Ovary (tissue), 9 donors: Measurements from ENCODE around the gene TMEM272. TPM values are rescaled to one million over a fixed set of nuclear protein-coding genes. Genes with fewer than 3 reads are reported as not detected.

ENCODE experiments used
- DNase-seq, 5 donors: peaks; one replicate each; pipeline ENCODE4 v3.0.0-alpha.2; 2019 to 2020
- H3K27ac ChIP-seq, 2 donors: fragments of 200-600 bp; one replicate each; pipeline versions ENCODE4 v1.5.1 to v1.8.0; 2019 to 2022
- H3K27me3 ChIP-seq: fragments of 200-600 bp; one replicate; pipeline ENCODE4 v1.8.0; 2022
- H3K36me3 ChIP-seq: fragments of 200-600 bp; sonication (generic); one replicate; pipeline ENCODE4 v1.5.1; 2019
- H3K4me1 ChIP-seq: one replicate; pipeline ENCODE4 v1.8.1; 2013; ENCODE audit warnings: mild to moderate bottlenecking, moderate library complexity; ENCODE audit not compliant: insufficient read depth
- H3K4me3 ChIP-seq: fragments of 200-600 bp; sonication (generic); one replicate; pipeline ENCODE4 v1.5.1; 2017
- H3K9me3 ChIP-seq, 2 donors: fragments of 200-600 bp in 1 of 2; sonication (generic) in 1 of 2; one replicate each; pipeline versions ENCODE4 v1.5.1 to v1.8.1; 2013 to 2019; ENCODE audit warnings: mild to moderate bottlenecking in 1 of 2, moderate library complexity in 1 of 2
- EP300 ChIP-seq: sonication (generic); formaldehyde crosslinking; IDR thresholded peaks from one replicate; pipeline ENCODE4 v1.6.1; 2017; ENCODE audit warnings: antibody characterized with exemption
- POLR2A ChIP-seq: fragments of 450-650 bp; IDR thresholded peaks from one replicate; pipeline ENCODE4 v1.6.1; 2017; ENCODE audit warnings: antibody characterized with exemption, mild to moderate bottlenecking, moderate library complexity
- WGBS, 3 donors: extraction: QIAGEN DNeasy Blood & Tissue Kit in 1 of 3; methylation state at CpG; one replicate each; pipeline versions ENCODE4 v1.1.5 to v1.1.7; 2013 to 2017; 5-methylcytosine and 5-hydroxymethylcytosine counted together
- intact Hi-C, 4 donors: fragments of 100-400 bp; cut with DNase I; formaldehyde crosslinking; loops; one replicate each; pipeline versions ENCODE4 v1.11.0 to v1.15.1; 2022 to 2023
- polyA plus RNA-seq, 2 donors: library from polyadenylated mRNA; stranded (reverse); fragments of 200-250 nt in 1 of 2; fragments of 350-450 nt in 1 of 2; fragmentation: Illumina TruSeq in 1 of 2; extraction: RNeasy Lipid Tissue Mini Kit (QIAGEN cat#74804) in 1 of 2; gene quantifications; one replicate each; pipeline ENCODE4 v1.2.3, GENCODE V29; 2013 to 2014
- total RNA-seq, 7 donors: library from RNA; depleted of rRNA in 2 of 7; stranded (reverse); fragments of >200 nt in 2 of 7; fragmentation: NEBNext Ultra II Directional in 3 of 7; extraction: Animal tissue kit (Norgen Biotek cat#: 25700) in 3 of 7; gene quantifications; one replicate each; pipeline versions ENCODE4 v1.1.0 to v1.2.4, GENCODE V29; 2016 to 2023
- TF ChIP-seq, protein P1 (sequence below), 3 donors: fragments of 450-650 bp in 2 of 3; fragments of 200-600 bp in 1 of 3; IDR thresholded peaks; one replicate each; pipeline versions ENCODE4 v1.5.1 to v1.8.0; 2016 to 2022; ENCODE audit warnings: antibody characterized with exemption in 3 of 3, mild to moderate bottlenecking in 1 of 3
- donor health status: DM: no; HTN: no; CAD: no; lungs with moderate emphysema.
- donor health status: DM: no; HTN: no; CAD: no.
- donor health status: Bipolar disorder and iron deficiency.
- donor health status: DM: yes; HTN: yes; CAD: no.
- donor health status: DM: no; HTN: no; CAD: no.
- donor health status: DM: yes; HTN: yes; CAD: no.

TMEM272 gene
- total and polyA plus RNA-seq, 9 donors: 0.05 to 0.28 (median 0.11) TPM; not detected in 2

DNA sequence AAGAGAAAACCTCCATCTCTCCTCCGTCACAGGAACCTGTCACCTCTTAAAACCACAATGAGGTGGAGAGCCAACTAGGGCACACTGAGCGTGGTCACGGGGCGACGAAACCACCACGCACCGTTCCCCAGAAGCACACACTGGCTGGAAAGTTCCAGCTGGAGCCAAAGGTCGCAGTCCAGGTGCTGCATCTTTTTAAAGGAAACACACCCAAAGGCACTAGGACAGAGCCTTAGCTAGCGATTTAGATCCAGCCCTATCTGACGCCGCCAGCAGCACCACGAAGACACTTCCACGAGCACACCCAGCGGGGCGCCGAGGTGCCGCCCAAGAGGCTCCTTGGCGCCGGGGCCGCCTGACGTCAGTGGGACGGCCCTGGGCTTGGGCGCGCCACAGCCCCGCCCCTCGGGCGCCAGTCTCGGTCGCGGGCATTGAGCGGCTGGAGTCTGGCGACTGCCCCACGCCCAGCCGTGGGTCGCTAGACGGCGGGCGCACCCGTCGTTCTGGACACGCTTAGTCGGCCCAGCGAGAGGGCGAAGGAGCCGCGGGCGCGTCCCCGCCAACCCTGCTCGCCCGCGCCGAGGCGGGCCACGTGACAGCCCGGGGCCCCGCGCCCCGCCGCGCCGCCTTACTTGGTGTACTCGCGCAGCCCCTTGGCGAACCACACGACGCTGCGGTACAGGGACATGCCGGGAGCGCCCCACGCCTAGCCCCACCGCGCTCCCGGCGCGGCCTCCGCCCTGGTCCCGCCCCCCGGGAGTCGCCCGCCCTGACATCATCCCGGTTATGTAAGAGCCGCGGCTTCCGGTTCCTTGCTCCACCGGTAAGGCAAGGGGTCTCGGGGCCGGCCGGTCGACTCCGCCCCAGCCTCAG lies 41.3 kb downstream of the TMEM272 start, which contains the start of gene DHRS12:
DHRS12 (minus strand) TSS at position 742 of the 873 bp plus-strand sequence. CDS start 4,504 bp downstream, outside the sequence.
- Histone ChIP-seq H3K27me3 (no peaks in the 10 kb centered on the region), H3K4me1 (peaks cover 22% of the 10 kb centered on the region), H3K36me3 (no peaks in the 10 kb centered on the region), H3K4me3 (peak within 1 kb of the TSS; percentile 68), H3K27ac (peak within 1 kb of the TSS; percentile 100), H3K9me3 (no peaks in the 10 kb centered on the region)
- 0 to 1% (median 1%) methylated on average over 27 to 91 of the region's 91 CpGs for WGBS, 3 donors
- intact Hi-C loops: loop anchor here in 3 of 4 donors (1.0 to 10.0 kb wide), 5 partner anchors 69 to 351 kb away; partner anchors contain the start of genes WDFY2 (in 3 of the 3) and INTS6 (in 2 of the 3)
- peak; percentile 94 to 95 (median 94) for DNase-seq
- TF ChIP-seq, protein P1, sequence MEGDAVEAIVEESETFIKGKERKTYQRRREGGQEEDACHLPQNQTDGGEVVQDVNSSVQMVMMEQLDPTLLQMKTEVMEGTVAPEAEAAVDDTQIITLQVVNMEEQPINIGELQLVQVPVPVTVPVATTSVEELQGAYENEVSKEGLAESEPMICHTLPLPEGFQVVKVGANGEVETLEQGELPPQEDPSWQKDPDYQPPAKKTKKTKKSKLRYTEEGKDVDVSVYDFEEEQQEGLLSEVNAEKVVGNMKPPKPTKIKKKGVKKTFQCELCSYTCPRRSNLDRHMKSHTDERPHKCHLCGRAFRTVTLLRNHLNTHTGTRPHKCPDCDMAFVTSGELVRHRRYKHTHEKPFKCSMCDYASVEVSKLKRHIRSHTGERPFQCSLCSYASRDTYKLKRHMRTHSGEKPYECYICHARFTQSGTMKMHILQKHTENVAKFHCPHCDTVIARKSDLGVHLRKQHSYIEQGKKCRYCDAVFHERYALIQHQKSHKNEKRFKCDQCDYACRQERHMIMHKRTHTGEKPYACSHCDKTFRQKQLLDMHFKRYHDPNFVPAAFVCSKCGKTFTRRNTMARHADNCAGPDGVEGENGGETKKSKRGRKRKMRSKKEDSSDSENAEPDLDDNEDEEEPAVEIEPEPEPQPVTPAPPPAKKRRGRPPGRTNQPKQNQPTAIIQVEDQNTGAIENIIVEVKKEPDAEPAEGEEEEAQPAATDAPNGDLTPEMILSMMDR (IDR thresholded peaks at IDR 0.05): no peak
- peak; percentile 85 for TF ChIP-seq POLR2A
- peak; percentile 60 for TF ChIP-seq EP300

DNA sequence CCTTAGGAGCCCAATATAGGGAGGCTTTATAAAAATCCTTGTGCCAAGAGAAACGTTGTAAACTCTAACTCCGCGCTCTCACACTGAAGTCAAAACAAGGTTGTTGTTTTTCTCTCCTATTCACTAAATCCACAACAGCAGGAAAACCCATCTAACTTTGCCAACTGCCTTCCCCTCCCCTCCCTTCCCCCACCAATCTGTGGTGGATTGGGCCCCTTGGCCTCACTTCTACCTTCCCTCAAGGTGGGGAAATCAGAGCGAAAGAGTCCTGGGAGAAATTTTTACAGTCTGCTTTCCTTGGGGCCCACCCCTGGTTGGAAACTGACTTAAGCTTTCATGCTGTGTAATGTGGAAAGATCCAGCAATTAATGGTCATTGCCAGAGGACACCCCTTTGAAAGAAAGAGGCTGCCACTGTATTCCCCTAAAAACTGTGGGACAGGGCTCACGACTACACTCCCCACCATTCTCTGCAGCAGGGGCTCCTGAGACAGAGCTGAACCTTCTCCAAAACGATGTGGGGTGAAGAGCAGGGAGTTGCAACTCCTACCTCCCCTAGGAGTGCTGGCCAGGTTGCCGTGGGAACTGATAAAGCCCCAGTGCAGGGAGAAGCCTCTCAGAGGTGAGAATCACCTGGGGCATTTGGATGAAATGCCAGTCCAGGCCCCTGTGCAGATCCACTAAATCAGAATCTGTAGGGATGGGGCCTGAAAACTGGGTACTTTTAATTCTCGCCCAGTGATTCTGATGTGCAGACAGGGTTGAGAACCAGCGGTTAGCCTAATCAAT lies 42.2 kb downstream of the TMEM272 start:
- H3K4me1 ChIP-seq: peaks cover 22% of the 10 kb centered on the region
- DNase-seq: peak; percentile 38 to 57 (median 55)

DNA sequence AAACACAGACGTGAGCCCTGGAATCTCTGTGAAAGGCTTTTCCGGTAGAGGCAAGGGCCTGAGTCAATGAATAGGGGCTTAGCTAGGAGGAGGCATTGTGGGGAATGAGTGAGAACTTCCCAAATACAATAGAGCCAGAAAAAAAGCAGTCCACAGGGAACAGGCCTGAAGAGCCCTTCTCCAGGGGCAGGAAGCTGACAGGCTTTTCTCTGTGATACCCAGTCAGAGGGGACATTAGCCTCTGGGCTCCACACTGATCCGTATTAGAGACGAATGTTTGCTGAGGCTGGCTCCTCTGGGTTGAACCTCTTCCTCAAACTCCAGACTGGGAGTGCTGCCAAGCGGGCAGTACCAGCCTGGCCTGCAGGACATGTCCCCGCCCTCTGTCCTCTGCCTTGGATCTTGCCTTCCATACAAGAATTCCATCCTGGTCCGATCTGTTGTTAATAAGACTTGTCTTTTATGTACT lies 43.3 kb downstream of the TMEM272 start:
- H3K4me1 ChIP-seq: peaks cover 22% of the 10 kb centered on the region
- peak overlapping the region; percentile 9 to 61 for H3K27ac ChIP-seq
- TF ChIP-seq EP300 (no peak), POLR2A (no peak)
- TF ChIP-seq, protein P1 (IDR thresholded peaks at IDR 0.05): no peak
- peak in 4 of 5 donors; percentile 48 to 66 (median 58) for DNase-seq
- 70 to 81% (median 74%) methylated on average over 7 of the region's 7 CpGs for WGBS, 3 donors
- intact Hi-C loops: loop anchor here in 3 of 4 donors (10.0 kb wide), 3 partner anchors 67 to 347 kb away; partner anchors contain the start of genes WDFY2 (in 3 of the 3) and INTS6 (in 1 of the 3)
- H3K4me3 ChIP-seq: no peak overlapping the region
- H3K27me3 ChIP-seq: no peaks in the 10 kb centered on the region
- no peaks in the 10 kb centered on the region for H3K9me3 ChIP-seq
- no peaks in the 10 kb centered on the region for H3K36me3 ChIP-seq

More for the DNA sequence above, 42.2 kb downstream of the TMEM272 start:
- no peak for TF ChIP-seq POLR2A
- no peak for TF ChIP-seq EP300
- TF ChIP-seq, protein P1 (IDR thresholded peaks at IDR 0.05): no peak
- 23 to 40% (median 28%) methylated on average over 9 of the region's 9 CpGs for whole genome bisulfite sequencing, 3 donors
- no peaks in the 10 kb centered on the region for H3K36me3 ChIP-seq
- no peaks in the 10 kb centered on the region for H3K27me3 ChIP-seq
- peak overlapping the region; percentile 100 for H3K27ac ChIP-seq
- H3K4me3 ChIP-seq: peak overlapping the region; percentile 68
- intact Hi-C loops: loop anchor here in 3 of 4 donors (10.0 kb wide), 3 partner anchors 68 to 348 kb away; partner anchors contain the start of genes WDFY2 (in 3 of the 3) and INTS6 (in 1 of the 3)
- no peaks in the 10 kb centered on the region for H3K9me3 ChIP-seq

DNA sequence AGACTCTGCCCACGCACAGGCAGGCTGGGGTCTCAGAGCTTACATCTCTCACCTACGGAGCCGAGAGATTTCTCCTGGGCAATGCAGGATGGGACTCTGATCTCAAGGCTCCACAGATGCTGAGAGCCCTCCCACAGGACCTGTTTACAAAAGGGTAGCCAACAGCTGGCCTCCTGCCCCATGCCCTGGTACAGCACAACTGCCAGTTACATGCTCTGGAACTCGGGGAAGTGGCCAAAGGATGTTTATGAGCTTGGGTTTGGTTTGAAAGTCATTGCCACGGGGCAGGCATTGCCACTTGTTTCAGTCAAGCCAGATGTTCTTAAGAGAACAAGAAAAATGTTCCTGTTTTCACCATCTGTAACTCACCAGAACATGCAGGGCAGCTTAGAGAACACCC lies 44.5 kb downstream of the TMEM272 start:
- intact Hi-C loops: loop anchor here in 3 of 4 donors (10.0 kb wide), 3 partner anchors 66 to 346 kb away; partner anchors contain the start of genes WDFY2 (in 3 of the 3) and INTS6 (in 1 of the 3)
- no peak overlapping the region for H3K4me3 ChIP-seq
- no peak for DNase-seq
- H3K4me1 ChIP-seq: peaks cover 22% of the 10 kb centered on the region
- H3K27ac ChIP-seq: no peak overlapping the region
- TF ChIP-seq, protein P1 (IDR thresholded peaks at IDR 0.05): no peak
- TF ChIP-seq POLR2A (no peak), EP300 (no peak)
- no peaks in the 10 kb centered on the region for H3K9me3 ChIP-seq
- H3K27me3 ChIP-seq: no peaks in the 10 kb centered on the region
- H3K36me3 ChIP-seq: no peaks in the 10 kb centered on the region
- 75 to 88% (median 85%) methylated on average over 5 of the region's 5 CpGs for WGBS, 3 donors
